ENCODE results near the gene S100A6.

The S100A6 gene

GRCh38 chr1:153546796-153547559 is 11.2 kb upstream of the S100A6 start:
- FAIRE-seq = no peak
- no peak for DNase-seq (ENCODE audit: insufficient read length, low spot score)

- no peak for DNase-seq (ENCODE audit: insufficient read length, low spot score)
- no peak for FAIRE-seq
Measured at GRCh38 chr1:153546371-153546770, 10.6 kb upstream of the S100A6 start.

DNA sequence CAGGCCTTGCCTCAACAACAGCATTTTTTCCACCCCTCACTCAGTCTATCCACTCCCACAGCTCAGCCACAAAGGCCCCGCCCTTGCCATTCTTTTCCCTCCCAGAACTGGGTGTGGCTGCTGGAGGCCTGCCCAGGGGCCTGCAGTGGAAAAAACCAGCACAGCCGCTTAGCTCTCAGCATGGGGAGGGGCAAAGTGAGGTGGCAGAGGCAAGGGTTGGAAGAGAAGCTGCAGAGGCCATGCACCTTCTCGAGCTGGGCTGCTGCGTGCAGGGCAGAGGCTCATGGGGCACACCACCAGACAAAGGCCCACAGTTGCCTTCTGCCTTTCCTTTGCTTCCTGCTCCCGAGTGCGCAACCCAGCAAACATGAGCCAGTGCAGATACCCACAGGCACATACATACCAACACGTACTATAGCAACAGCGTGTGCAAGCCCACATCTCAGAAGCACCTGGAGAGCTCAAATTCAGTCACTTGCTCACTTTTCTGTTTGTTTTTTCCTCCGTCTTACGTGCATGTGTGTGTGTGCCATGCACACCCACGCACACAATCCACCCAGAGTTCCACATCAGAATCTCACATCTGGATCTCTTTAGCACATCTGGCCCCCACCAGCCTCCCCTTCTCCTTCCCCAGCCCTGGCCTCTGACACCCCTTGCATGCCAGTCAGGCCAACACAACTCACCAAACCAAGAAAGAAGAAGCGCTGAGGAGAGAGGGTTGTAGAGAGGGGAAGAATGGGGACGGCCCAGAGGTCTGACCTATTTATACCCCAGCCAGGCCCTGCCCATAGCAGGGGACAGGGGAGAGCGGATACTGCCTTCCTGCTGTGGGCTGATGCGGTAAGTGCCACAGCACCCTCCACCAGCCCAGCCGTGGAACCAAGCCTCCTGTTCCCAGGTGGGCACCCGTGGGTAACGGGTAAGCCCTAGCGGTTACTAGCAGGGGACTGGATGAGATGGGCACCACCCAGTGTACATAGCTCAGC is 9.6 kb upstream of the S100A6 start, which contains the start of gene S100A4:
S100A4 (minus strand) TSS at position 740 of the 989 bp plus-strand sequence. CDS start 1,012 bp downstream, outside the sequence.
- FAIRE-seq = no peak
- DNase-seq (ENCODE audit: insufficient read length, low spot score) = peak; percentile 86

DNA sequence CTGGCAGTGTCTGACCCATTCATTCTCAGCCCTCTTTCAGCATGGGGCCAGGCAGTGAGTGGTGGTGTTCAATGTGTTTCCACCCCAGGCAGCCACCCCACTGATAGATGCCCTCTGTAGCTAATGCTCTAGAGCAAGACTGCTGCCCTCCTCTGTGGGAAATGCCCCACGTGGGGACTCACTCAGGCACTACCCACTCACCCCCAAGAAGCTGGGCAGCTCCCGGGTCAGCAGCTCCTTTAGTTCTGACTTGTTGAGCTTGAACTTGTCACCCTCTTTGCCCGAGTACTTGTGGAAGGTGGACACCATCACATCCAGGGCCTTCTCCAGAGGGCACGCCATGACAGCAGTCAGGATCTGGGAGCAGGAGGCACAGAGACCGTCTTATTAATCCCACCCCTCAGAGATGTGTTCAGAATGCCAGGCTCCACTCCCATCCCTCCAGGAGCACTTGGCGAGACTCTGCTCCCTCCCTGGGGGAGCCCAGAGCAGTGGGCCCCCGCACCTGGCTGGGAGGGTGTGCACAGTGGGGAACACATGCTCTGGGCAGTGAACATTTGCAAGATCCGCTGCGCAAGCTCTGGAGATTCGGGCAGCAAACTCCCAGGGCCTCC is 8.8 kb upstream of the S100A6 start:
- FAIRE-seq = no peak
- DNase-seq (ENCODE audit: insufficient read length, low spot score) = no peak

DNA sequence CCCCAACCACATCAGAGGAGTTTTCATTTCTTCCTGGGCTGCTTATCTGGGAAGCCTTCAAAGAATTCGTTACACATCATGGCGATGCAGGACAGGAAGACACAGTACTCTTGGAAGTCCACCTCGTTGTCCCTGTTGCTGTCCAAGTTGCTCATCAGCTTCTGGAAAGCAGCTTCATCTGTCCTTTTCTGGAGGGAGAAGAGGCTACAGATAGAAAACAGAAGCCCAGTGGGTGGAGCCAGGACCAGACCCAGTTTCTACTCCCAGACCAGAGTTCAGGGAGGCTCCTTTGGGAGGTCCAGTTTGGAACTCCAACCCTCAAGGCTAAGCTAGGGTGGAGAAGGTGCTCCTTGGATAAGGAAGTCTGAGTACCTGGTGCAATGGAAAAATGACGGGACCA is 7.9 kb upstream of the S100A6 start:
- no peak for FAIRE-seq
- no peak for DNase-seq (ENCODE audit: insufficient read length, low spot score)

DNA sequence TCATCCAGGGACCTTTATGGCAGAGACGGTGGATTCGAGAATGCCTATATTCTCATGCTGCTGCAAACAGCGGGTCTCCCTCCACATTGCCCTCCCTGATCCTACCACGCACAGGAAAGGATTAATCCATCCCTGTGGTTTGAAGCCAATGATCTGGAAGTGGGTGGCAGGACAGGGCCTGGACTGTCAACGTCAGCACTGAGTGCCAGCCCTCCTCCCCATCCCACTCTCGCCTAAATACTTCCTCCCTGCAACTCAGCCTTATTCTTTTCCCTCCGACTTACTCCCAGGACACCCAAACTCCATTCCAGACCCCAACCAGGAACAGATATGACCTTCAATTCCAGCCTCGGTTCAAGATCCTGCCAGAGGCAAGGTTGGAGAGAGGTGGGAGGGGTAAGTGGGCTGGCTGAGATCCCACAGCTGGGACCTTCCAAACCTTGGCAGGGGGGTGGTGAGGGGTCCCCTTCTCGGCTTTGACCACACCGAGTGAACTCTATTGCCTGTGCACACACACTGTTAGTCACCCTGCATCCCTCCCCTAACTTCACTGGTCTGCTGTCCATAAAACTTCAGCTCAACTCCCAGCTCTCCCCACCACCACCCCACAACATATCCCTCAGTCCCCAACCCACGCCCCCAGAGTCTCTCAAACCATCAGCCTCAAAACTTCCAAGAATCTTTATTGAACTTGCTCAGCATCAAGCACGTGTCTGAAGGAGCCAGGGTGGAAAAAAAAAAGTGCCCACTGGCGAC is 7.3 kb upstream of the S100A6 start:
- no peak for DNase-seq (ENCODE audit: insufficient read length, low spot score)
- FAIRE-seq = no peak

DNA sequence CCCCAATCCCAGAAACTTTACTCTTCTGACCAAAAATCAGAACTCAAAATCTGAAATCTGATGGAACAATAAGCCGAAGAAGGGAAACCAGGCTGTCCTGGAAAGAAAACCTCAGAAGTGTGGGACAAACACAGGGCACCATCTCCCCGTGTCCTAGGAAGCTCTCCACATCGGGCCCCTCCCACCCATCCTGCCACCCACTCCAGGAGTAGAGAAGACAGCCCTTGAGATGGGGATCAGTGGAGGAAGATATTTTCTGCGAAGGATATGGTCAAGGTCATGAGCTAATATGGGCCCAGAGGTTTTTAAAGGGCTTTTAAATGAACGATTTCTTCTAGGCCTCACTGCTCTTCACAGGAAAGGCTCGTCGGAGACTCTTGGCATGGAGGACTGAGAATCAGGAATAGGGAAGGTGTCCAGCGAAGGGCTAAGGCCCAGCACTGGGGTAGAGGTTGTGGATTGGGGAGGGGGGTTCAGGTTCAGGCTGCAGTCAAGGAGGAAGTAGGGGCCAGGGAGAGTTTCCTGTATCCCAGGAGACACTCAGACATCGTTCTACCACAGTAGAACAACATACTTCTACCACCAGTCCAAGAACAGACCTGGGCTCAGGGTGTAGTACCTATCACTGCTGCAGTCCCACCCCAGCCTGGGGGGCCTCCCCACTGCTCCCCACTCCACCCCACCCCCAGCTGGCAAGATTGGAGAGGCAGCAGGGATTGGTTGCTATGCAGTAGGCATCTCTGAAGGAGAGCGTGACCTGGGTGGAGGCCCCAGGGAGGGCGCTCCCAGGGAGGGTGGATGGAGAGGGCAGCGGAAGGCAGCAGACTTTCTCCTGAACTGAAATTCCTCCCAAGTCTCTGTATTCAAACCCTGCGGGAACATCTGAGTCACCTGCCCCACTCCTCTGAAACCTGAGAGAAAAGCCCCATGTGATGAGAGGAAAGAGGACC is 6.1 kb upstream of the S100A6 start:
- DNase-seq (ENCODE audit: insufficient read length, low spot score) (no peak), FAIRE-seq (no peak)

DNA sequence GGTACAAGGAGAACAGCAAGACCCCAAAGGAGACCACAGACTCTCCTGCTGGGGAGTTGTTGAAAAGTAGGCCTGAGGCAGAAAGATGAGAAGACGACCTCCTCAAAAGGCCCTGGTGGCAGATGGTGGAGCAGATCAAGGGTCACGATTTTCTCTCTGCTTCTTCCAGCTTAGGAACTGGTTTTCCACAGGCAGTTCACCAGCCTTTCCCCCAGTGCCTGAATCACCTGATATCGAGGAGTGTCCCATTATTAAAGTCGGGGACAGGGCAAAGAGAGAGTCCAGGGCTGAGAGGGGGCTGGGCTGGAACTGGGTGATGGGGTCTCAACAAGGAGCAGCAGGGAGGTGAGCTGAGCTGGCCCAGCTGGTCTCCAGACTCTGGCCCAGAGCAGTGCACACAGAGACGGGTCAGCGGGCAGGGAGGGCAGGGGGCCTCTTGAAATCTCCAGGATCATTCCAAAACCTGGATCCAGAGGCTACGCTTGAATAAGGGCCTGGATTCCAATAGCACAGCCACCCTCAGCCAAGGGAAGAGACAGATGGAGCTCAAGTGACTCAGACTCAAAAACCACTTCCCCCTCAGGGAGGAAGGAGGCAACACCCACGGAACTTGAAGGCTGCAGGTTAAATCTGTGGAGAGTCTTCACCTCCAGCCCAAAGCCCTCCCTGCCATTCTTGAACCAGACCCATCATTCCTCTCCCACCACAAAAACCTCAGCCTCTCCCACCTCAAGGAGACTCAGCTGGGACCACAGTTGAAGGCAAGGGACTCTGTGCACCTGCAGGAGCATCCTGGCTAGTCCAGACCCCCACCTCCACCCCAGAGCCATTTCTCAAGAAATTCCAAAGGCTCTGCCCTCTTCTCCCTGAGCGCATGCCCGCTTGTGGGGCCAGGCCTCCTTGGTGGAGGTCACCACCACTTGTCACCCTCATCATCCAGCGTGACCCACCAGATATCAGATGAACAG is 4.9 kb upstream of the S100A6 start, which contains the start of gene S100A5:
S100A5 (minus strand) TSS at position 541 of the 968 bp plus-strand sequence. CDS start 743 bp downstream, outside the sequence.
- DNase-seq (ENCODE audit: insufficient read length, low spot score) (no peak), FAIRE-seq (no peak)

DNA sequence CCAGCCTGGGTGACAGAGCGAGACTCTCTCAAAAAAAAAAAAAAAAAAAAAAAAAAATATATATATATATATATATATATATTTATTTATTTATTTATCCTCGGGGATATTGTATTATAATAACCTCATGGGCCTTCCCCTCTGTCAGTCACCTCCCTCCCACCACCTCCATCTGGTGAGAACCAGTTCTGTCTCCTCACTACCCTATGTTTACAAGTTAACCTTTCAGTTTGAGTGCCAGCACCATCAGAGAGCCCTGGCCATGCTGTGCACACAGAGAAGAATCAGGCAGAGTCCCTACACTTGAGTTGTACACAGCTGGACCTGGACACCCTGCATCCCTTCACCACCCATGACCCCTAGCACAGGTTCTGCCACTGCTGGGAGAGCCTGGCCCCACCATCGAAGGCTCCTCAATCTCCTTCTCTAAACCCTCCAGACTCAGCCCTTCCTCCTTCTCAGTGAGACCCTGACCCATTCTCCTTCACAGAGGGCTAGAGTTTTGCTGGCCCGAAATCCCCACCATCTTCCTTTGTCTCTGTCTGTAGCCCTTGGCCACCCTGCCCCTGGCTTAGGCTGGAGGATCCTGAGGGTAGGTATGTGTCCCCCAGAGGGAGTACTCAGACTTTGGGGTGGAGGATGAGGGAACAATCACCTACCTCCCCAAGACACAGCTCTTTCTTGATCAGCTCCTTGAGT is 3.8 kb upstream of the S100A6 start:
- DNase-seq (ENCODE audit: insufficient read length, low spot score) (no peak), FAIRE-seq (no peak)

- no peak for FAIRE-seq
- DNase-seq (ENCODE audit: insufficient read length, low spot score) = no peak
Measured at GRCh38 chr1:153538315-153538821, 2.6 kb upstream of the S100A6 start.

DNA sequence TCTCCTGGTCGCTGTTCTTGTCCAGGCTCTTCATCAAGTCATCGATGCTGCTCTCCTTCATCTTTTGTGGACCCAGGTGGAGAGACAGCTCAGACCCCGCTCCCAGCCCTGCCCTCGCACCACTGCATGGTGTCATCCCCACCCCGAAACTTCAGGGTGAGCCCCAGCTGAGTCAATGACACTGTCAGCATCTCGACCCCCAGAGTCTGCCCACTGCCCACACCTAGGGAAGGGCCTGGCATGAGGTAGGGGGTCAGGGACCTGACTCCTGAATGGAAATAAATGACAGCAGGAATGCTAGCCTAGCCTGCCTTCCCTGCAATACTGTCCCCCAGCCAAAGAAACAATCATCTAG is 1.6 kb upstream of the S100A6 start:
- DNase-seq (ENCODE audit: insufficient read length, low spot score) (no peak), FAIRE-seq (no peak)

DNA sequence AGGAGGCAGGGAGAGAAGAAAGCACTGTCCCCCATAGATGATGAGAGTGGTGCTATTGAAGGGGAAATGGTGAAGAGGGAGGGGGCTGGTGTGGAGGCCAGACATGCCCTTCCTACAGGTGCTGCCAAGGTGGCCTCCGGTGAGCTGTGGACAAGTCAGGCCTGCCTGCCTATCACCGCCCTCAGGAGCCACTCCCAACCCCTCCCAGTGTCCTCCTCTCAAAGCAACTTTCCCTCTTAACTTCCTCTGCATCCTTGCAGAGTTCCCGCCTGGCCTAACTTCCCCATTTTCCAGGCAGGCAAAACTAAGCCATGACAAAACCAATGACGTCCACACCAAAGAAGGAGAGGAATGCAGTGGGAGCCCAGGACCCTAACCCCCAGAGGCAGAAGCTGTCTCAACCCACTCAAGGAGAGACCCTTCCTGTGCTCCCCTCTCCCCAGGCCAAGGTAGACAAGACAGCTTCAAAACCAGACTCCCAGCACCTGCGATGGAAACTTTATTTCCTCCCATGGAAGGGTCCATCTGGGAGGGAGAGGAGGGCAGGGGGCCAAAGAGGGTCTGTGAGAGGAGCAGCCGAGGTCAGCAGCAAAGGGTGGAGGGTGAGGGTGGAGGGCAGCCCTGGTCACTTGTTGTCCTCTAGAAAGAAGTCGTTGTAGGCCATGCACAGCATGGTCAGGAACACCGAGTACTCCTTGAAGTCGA is 1.0 kb upstream of the S100A6 start:
- DNase-seq (ENCODE audit: insufficient read length, low spot score) (no peak), FAIRE-seq (no peak)

DNA sequence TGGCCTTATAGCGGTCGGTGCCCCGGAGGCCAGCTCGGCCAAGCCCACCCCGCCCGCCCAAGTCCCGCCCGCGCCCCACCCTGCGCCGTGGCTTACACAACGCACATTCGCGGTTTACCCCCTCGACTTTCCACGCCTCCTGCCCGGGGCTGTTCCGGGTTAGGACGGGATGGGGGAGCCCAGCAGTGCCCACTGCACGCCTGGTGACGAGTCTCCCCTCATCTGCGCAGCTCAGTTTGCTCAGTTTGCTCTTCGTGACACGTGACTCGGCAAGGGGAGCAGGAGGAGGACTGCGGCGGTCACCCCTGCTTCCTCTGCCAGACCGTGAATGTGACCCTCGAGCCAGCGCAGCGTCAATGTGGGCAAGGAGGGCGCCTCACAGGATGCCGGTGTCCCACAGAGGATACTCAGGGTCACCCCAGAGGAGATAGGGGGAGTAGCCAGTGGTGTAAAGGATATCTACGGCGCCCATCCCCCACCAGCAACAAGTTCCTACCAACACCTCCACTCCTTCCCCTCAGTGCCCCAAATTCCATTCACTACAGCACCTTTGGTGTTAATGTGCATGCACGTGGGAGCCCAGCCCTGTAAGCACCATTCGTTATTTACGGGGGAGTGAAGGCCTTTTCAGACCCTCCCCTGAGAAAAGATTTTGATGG is 350 bp upstream of the S100A6 start:
- FAIRE-seq = peak; percentile 83
- peak; percentile 87 for DNase-seq (ENCODE audit: insufficient read length, low spot score)

DNA sequence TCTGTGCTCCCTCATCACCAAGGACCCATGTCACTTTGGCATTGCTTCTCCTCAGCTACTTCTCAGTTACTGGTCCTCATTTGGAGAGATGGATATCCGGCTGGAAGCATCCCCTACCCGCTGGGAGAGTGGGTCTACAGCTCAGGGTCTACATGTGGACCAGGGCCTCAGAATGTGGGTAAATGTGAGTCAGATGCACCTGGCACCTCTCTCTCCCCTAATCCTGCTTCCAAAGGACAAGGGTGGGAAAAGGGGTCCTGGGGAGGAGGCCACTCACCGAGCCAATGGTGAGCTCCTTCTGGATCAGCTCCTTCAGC is 908 bp downstream of the S100A6 start:
- DNase-seq (ENCODE audit: insufficient read length, low spot score) (no peak), FAIRE-seq (no peak)

DNA sequence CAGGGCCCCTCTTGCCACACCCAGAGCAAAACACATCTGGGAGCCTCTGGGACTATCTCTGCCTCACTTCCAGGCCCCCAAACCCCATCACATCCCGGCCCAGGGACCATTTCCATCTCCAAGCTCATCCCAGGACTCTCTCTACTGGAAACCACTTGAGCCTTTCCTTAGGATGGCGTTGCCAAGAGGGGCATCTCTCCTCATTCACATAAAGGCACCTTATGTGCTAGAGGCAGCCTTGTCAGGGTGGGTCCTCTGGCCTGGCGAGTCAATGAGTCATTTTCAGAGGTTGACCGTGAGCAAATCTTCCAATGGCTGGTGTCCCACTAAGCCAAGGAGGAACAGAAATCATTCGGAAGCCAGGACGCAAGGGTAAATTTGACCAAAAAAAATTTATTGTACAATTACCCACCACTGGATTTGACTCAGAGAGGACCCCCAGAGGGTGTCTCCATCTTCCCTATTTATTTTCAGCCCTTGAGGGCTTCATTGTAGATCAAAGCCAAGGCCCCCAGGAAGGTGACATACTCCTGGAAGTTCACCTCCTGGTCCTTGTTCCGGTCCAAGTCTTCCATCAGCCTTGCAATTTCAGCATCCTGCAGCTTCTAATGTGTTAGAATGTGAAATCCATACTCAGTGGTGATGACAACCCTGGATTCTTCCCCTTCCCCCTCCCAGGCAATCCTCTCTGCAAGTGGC is 1.4 kb downstream of the S100A6 start:
- FAIRE-seq (no peak), DNase-seq (ENCODE audit: insufficient read length, low spot score) (no peak)

GRCh38 chr1:153533689-153534201 is 2.0 kb downstream of the S100A6 start:
- peak; percentile 81 for DNase-seq (ENCODE audit: insufficient read length, low spot score)
- FAIRE-seq = no peak

All from HTR-8/SVneo (cell line).